Peyer's patch (tissue), 4 donors: ENCODE measurements around the gene PGLYRP1.

Experiments
- POLR2A ChIP-seq, 2 donors: fragments of 450-650 bp; IDR thresholded peaks; one replicate each; pipeline ENCODE4 v1.5.1; 2017; ENCODE audit warnings: antibody characterized with exemption in 2 of 2, mild to moderate bottlenecking in 2 of 2, moderate library complexity in 2 of 2
- TF ChIP-seq, protein P1 (sequence below), 6 experiments: fragments of 450-650 bp in 4 of 6; fragments of 200-600 bp in 2 of 6; sonication (generic) in 1 of 6; IDR thresholded peaks; one replicate each; pipeline ENCODE4 v1.5.1; 2017 to 2019; ENCODE audit warnings: antibody characterized with exemption in 6 of 6, mild to moderate bottlenecking in 3 of 6, moderate library complexity in 1 of 6

DNA sequence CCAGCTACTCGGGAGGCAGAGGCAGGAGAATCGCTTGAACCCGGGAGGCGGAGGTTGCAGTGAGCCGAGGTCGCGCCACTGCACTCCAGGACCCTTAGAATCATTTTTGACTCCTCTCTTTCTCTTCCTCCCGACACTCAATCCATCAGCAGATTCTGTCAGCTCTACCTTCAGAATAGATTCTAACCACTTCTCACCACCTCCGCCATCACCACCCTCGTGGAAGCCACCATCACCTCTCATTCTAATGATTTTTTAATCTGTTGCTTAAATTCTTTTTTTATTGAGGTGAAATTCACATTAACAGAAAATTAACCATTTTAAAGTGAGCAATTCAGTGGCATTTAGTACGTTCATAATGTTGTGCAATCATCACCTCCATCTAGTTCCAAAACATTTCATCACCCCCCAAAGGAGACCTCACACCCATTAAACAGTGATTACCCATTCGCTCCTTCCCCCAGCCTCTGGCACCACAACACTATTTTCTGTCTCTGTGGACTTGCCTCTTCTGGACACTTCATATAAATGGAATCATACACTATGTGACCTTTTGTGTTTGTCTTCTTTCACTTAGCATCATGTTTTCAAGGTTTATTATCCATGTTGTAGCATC lies 32.6 kb downstream of the PGLYRP1 start:
- TF ChIP-seq, protein P1, sequence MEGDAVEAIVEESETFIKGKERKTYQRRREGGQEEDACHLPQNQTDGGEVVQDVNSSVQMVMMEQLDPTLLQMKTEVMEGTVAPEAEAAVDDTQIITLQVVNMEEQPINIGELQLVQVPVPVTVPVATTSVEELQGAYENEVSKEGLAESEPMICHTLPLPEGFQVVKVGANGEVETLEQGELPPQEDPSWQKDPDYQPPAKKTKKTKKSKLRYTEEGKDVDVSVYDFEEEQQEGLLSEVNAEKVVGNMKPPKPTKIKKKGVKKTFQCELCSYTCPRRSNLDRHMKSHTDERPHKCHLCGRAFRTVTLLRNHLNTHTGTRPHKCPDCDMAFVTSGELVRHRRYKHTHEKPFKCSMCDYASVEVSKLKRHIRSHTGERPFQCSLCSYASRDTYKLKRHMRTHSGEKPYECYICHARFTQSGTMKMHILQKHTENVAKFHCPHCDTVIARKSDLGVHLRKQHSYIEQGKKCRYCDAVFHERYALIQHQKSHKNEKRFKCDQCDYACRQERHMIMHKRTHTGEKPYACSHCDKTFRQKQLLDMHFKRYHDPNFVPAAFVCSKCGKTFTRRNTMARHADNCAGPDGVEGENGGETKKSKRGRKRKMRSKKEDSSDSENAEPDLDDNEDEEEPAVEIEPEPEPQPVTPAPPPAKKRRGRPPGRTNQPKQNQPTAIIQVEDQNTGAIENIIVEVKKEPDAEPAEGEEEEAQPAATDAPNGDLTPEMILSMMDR (IDR thresholded peaks at IDR 0.05), result no peak
- TF ChIP-seq POLR2A (IDR thresholded peaks at IDR 0.05), result no peak
